K562 (cell line): ENCODE data around the gene TMEM174. TPM values are rescaled to one million over a fixed set of nuclear protein-coding genes. Genes with fewer than 3 reads are reported as not detected.

ENCODE experiments used
- ATAC-seq: fragments of 200-7000 bp; cut with Tn5 transposase; 3 replicates; pipeline ENCODE4 v1.9.1; 2020; ENCODE audit warnings: moderate library complexity
- BruUV-seq: library from RNA; stranded (reverse); fragments of 400-500 nt; replicated peaks from 2 replicates; lab custom pipeline; 2021; lab: Mats Ljungman, UMichigan
- CTCF ChIA-PET: fragments of 300-600 bp; formaldehyde crosslinking; extraction: SDS; loops from one replicate; lab custom pipeline; 2021; ENCODE audit warnings: low intra/inter-chr PET ratio; lab: Yijun Ruan, JAX
- POLR2A ChIA-PET: fragments of 300-600, 350-650 bp; sonication (Branson Sonifier 250); formaldehyde crosslinking; extraction: SDS; loops from one replicate; lab custom pipeline; 2021; ENCODE audit warnings: antibody characterized with exemption, inconsistent platforms; lab: Yijun Ruan, JAX
- DNase-seq, 4 experiments: peaks; one replicate each; pipeline versions ENCODE4 v3.0.0 to v3.0.0-alpha.2; 2011 to 2018; ENCODE audit warnings: low spot score in 3 of 4, mixed read lengths in 3 of 4; ENCODE audit errors: extremely low read depth in 1 of 4
- FAIRE-seq: peaks from 2 replicates; lab custom pipeline; 2011; peaks lifted over from hg19 to GRCh38; lab: Jason Lieb, UNC
- H2AFZ ChIP-seq: 2 replicates; pipeline ENCODE4 v1.6.0; 2011; ENCODE audit warnings: low read depth, low read length, control low read depth, inconsistent platforms
- H3K27ac ChIP-seq: fragments of 200-600 bp; 3 replicates; pipeline ENCODE4 v1.8.0; 2011; ENCODE audit warnings: low read depth, mild to moderate bottlenecking, control low read depth, inconsistent platforms, low read length, moderate library complexity, mixed read lengths; ENCODE audit errors: extremely low read depth
- H3K27me3 ChIP-seq, 2 experiments: fragments of 300-600 bp in 1 of 2; 2 replicates in 1 of 2; 3 replicates in 1 of 2; pipeline versions ENCODE4 v1.6.0 to v1.8.0; 2011; ENCODE audit warnings: inconsistent platforms in 2 of 2, low read length in 2 of 2, mild to moderate bottlenecking in 1 of 2, mixed read lengths in 1 of 2, moderate library complexity in 1 of 2; ENCODE audit not compliant: control insufficient read depth in 2 of 2, insufficient read depth in 2 of 2
- H3K36me3 ChIP-seq: fragments of 300-600 bp; 3 replicates; pipeline ENCODE4 v1.8.0; 2011; ENCODE audit warnings: mild to moderate bottlenecking, low read length, inconsistent platforms; ENCODE audit not compliant: control insufficient read depth, insufficient read depth
- H3K4me1 ChIP-seq, 2 experiments: fragments of 200-600 bp in 1 of 2; replicated peaks in 1 of 2; 2 replicates in 1 of 2; 3 replicates in 1 of 2; pipeline versions ENCODE4 v1.5.1 to v1.8.0; 2011; ENCODE audit warnings: inconsistent platforms in 2 of 2, low read length in 2 of 2, mild to moderate bottlenecking in 1 of 2, mixed read lengths in 1 of 2, moderate library complexity in 1 of 2; ENCODE audit not compliant: control insufficient read depth in 2 of 2, insufficient read depth in 2 of 2
- H3K4me2 ChIP-seq: 2 replicates; pipeline ENCODE4 v1.6.1; 2011; ENCODE audit warnings: low read length, control low read depth, inconsistent platforms, mixed read lengths; ENCODE audit not compliant: insufficient read depth
- H3K4me3 ChIP-seq: fragments of 200-600 bp; sonication (generic), shearing (Covaris generic); 2 replicates; pipeline ENCODE4 v1.5.1; 2016; ENCODE audit warnings: control low read depth, inconsistent platforms
- H3K79me2 ChIP-seq: fragments of 200-600 bp; 3 replicates; pipeline ENCODE4 v1.8.0; 2011; ENCODE audit warnings: low read length, inconsistent platforms; ENCODE audit not compliant: control insufficient read depth, insufficient read depth
- H3K9ac ChIP-seq, 2 experiments: 2 replicates each; pipeline versions ENCODE4 v1.6.0 to v1.6.1; 2011; ENCODE audit warnings: low read depth in 2 of 2, low read length in 2 of 2, control low read depth in 1 of 2, inconsistent platforms in 1 of 2, mild to moderate bottlenecking in 1 of 2, mixed read lengths in 1 of 2; ENCODE audit not compliant: insufficient read depth in 1 of 2
- H3K9me1 ChIP-seq: one replicate; pipeline ENCODE4 v1.6.0; 2011; ENCODE audit warnings: inconsistent platforms, mild to moderate bottlenecking, low read length, moderate library complexity; ENCODE audit not compliant: control insufficient read depth, insufficient read depth
- H3K9me3 ChIP-seq: replicated peaks from 2 replicates; pipeline ENCODE4 v1.5.1; 2011; ENCODE audit warnings: low read depth, low read length, inconsistent platforms; ENCODE audit not compliant: control insufficient read depth, insufficient read depth
- H4K20me1 ChIP-seq: replicated peaks from 2 replicates; pipeline ENCODE4 v1.6.1; 2011; ENCODE audit warnings: low read length, inconsistent platforms, mixed read lengths; ENCODE audit not compliant: control insufficient read depth, insufficient read depth
- HOXB6 ChIP-seq: fragments of 250-450 bp; sonication (Bioruptor Pico); IDR thresholded peaks from 2 replicates; pipeline ENCODE4 v1.5.1; 2022; ENCODE audit warnings: mild to moderate bottlenecking, borderline replicate concordance
- NFE2 ChIP-seq: IDR thresholded peaks from 2 replicates; pipeline ENCODE4 v1.6.1; 2014; ENCODE audit warnings: antibody characterized with exemption, low read depth
- SPI1 ChIP-seq: IDR thresholded peaks from 2 replicates; pipeline ENCODE4 v1.6.1; 2011; ENCODE audit warnings: low read depth, low read length, control low read depth, borderline replicate concordance
- WGBS: fragments of 100-300 bp; shearing (Covaris generic); methylation state at CpG from one replicate; pipeline ENCODE4 v1.1.6; 2016; ENCODE audit warnings: low coverage, mixed read lengths; ENCODE audit not compliant: insufficient coverage; ENCODE audit errors: missing lambda C conversion rate; 5-methylcytosine and 5-hydroxymethylcytosine counted together
- in situ Hi-C: fragments of 300-500 bp; cut with MboI; formaldehyde crosslinking; loops from 4 replicates; pipeline ENCODE4 v1.15.0; 2018; ENCODE audit warnings: inconsistent platforms, mixed read lengths
- intact Hi-C: fragments of 100-400 bp; cut with micrococcal nuclease; formaldehyde crosslinking; loops from 2 replicates; pipeline ENCODE4 v1.14.2; 2022
- polyA plus RNA-seq, 8 experiments: library from polyadenylated mRNA; depleted of rRNA in 4 of 8; stranded (reverse) in 5 of 8; unstranded in 3 of 8; fragments of >200 nt; fragmentation: Nextera tagmentation in 2 of 8; fragmentation: Illumina TruSeq in 1 of 8; extraction: Ambion mirVana in 2 of 8; extraction: Trizol in 1 of 8; gene quantifications; 2 replicates each; pipeline versions ENCODE4 v1.2.1 to v1.2.3, GENCODE V29; 2011 to 2014; ENCODE audit warnings: inconsistent platforms in 1 of 8, missing spikeins in 1 of 8
- total RNA-seq, 7 experiments: library from RNA; depleted of rRNA in 6 of 7; stranded (reverse); fragments of >200 nt in 6 of 7; fragmentation: Illumina TruSeq in 2 of 7; extraction: Trizol in 2 of 7; gene quantifications; 2 replicates each; pipeline versions ENCODE4 v1.2.1 to v1.2.3, GENCODE V29; 2011 to 2021; ENCODE audit warnings: low replicate concordance in 1 of 7
- TF ChIP-seq, protein P1 (sequence below): fragments of 450-650 bp; IDR thresholded peaks from 2 replicates; pipeline ENCODE4 v1.6.1; 2016; ENCODE audit warnings: missing biosample characterization, missing genetic modification characterization
- TF ChIP-seq, protein P2 (sequence below): fragments of 250-450 bp; sonication (Bioruptor Pico); IDR thresholded peaks from 2 replicates; pipeline ENCODE4 v1.9.0; 2021; ENCODE audit warnings: mild to moderate bottlenecking

Gene TMEM174
- total and polyA plus RNA-seq, 9 of the 15 experiments (the other 6 are each of a cell fraction or from before 2014, with no cell fraction given): not detected

DNA sequence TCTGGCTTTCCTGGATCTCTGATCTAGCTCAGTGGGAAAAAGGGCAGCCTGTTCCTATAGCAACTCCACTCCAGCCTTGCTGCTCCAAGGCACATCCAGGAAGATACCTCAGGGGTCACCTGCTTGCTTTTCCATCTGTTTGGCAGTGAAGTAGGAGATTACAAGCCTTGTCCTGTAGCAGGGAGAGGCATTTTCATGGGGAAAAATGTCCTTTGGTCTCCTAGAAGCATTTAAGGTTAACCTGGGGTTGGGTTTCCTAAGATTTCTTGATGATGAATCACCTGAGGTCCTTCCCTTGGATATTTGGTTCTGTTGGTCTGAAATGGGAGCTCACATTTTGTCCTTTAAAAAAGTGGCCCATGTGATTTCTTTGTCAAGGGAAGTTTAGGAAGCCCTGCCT is 1.5 kb upstream of the TMEM174 start:
- no peaks in the 10 kb centered on the region for H3K79me2 ChIP-seq
- no peak for DNase-seq
- no peak for FAIRE-seq
- BruUV-seq: no TSS peak
- no peaks in the 10 kb centered on the region for H3K9me3 ChIP-seq
- no peak for ATAC-seq
- no peak overlapping the region for H2AFZ ChIP-seq
- TF ChIP-seq, protein P1, sequence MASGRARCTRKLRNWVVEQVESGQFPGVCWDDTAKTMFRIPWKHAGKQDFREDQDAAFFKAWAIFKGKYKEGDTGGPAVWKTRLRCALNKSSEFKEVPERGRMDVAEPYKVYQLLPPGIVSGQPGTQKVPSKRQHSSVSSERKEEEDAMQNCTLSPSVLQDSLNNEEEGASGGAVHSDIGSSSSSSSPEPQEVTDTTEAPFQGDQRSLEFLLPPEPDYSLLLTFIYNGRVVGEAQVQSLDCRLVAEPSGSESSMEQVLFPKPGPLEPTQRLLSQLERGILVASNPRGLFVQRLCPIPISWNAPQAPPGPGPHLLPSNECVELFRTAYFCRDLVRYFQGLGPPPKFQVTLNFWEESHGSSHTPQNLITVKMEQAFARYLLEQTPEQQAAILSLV (tag): no peak
- TF ChIP-seq NFE2: no peak
- TF ChIP-seq, protein P2, sequence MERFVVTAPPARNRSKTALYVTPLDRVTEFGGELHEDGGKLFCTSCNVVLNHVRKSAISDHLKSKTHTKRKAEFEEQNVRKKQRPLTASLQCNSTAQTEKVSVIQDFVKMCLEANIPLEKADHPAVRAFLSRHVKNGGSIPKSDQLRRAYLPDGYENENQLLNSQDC (CRISPR knock-in tag): no peak
- TF ChIP-seq, all 486 proteins: peak for 0
- H3K27me3 ChIP-seq: peaks cover 12 to 18% of the 10 kb centered on the region in 2 experiments; a peak in 4 of 5 replicates
- no peaks in the 10 kb centered on the region for H3K36me3 ChIP-seq
- ChIA-PET CTCF (no interaction called here), POLR2A (interaction anchor here (0.5 kb wide), 1 partner anchor 95 kb away, joined by 3 read pairs; no protein-coding TSS in a partner anchor)
- no peaks in the 10 kb centered on the region for H4K20me1 ChIP-seq
- H3K4me2 ChIP-seq: no peak overlapping the region
- H3K9me1 ChIP-seq: no peaks in the 10 kb centered on the region
- H3K27ac ChIP-seq: no peak overlapping the region
- H3K9ac ChIP-seq: no peak overlapping the region
- intact Hi-C loops: no loop called here
- in situ Hi-C loops: no loop called here
- H3K4me1 ChIP-seq: no peaks in the 10 kb centered on the region
- H3K4me3 ChIP-seq: no peak overlapping the region

DNA sequence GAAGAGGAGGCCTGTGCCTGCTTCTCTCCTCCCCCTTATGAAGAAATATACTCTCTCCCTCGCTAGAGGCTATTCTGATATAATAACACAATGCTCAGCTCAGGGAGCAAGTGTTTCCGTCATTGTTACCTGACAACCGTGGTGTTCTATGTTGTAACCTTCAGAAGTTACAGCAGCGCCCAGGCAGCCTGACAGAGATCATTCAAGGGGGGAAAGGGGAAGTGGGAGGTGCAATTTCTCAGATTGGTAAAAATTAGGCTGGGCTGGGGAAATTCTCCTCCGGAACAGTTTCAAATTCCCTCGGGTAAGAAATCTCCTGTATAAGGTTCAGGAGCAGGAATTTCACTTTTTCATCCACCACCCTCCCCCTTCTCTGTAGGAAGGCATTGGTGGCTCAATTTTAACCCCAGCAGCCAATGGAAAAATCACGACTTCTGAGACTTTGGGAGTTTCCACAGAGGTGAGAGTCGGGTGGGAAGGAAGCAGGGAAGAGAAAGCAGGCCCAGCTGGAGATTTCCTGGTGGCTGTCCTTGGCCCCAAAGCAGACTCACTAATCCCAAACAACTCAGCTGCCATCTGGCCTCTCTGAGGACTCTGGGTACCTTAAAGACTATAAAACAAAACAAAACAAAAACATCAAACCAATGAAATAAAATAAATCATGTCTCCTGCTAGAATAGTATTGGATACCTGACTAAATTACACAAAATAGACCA is 1.3 kb downstream of the TMEM174 start:
- WGBS: 0% methylated on average over 8 of the region's 8 CpGs

More for the DNA sequence above, 1.3 kb downstream of the TMEM174 start:
- H3K4me2 ChIP-seq: no peak overlapping the region
- no peak overlapping the region for H3K27ac ChIP-seq
- no peaks in the 10 kb centered on the region for H3K9me3 ChIP-seq
- ATAC-seq: no peak
- H4K20me1 ChIP-seq: no peaks in the 10 kb centered on the region
- in situ Hi-C loops: no loop called here
- CTCF ChIA-PET: no interaction called here
- H3K36me3 ChIP-seq: no peaks in the 10 kb centered on the region
- H3K9ac ChIP-seq: no peak overlapping the region
- POLR2A ChIA-PET: no interaction called here
- H3K79me2 ChIP-seq: no peaks in the 10 kb centered on the region
- H2AFZ ChIP-seq: no peak overlapping the region
- no TSS peak for BruUV-seq
- intact Hi-C loops: no loop called here
- TF ChIP-seq HOXB6 (no peak), SPI1 (peak; percentile 75)
- no peaks in the 10 kb centered on the region for H3K9me1 ChIP-seq
- peaks cover 17 to 30% of the 10 kb centered on the region in 2 experiments; a peak in 4 of 5 replicates for H3K27me3 ChIP-seq
- no peak for FAIRE-seq
- no peak for DNase-seq
- no peak overlapping the region for H3K4me3 ChIP-seq
- no peaks in the 10 kb centered on the region for H3K4me1 ChIP-seq
